Vagina (tissue), 2 donors: Measurements from ENCODE around the gene GRIK4. TPM values are rescaled to one million over a fixed set of nuclear protein-coding genes. Genes with fewer than 3 reads are reported as not detected.

Experiments used
- DNase-seq, 2 donors: peaks; one replicate each; pipeline ENCODE4 v3.0.0-alpha.2; 2017; ENCODE audit errors: extremely low spot score in 2 of 2
- H3K27ac ChIP-seq: fragments of 200-600 bp; sonication (generic); one replicate; pipeline ENCODE4 v1.5.1; 2019
- H3K27me3 ChIP-seq: fragments of 200-600 bp; sonication (generic); one replicate; pipeline ENCODE4 v1.5.1; 2019
- H3K36me3 ChIP-seq, 2 donors: fragments of 200-600 bp; sonication (generic); one replicate each; pipeline ENCODE4 v1.5.1; 2017 to 2019
- H3K4me1 ChIP-seq: fragments of 200-600 bp; sonication (generic); one replicate; pipeline ENCODE4 v1.5.1; 2019
- H3K4me3 ChIP-seq, 2 donors: fragments of 200-600 bp; sonication (generic); 1 replicate in 1 of 2; 2 replicates in 1 of 2; pipeline ENCODE4 v1.5.1; 2016 to 2019
- H3K9me3 ChIP-seq: fragments of 200-600 bp; sonication (generic); one replicate; pipeline ENCODE4 v1.5.1; 2019
- POLR2A ChIP-seq, 2 donors: fragments of 450-650 bp; IDR thresholded peaks; one replicate each; pipeline ENCODE4 v1.6.1; 2017; ENCODE audit warnings: antibody characterized with exemption in 2 of 2, mild to moderate bottlenecking in 2 of 2, moderate library complexity in 2 of 2
- POLR2AphosphoS5 ChIP-seq, 2 donors: sonication (generic); formaldehyde crosslinking; IDR thresholded peaks; one replicate each; pipeline ENCODE4 v1.9.0; 2017; ENCODE audit warnings: antibody characterized with exemption in 2 of 2, mild to moderate bottlenecking in 2 of 2, low read depth in 1 of 2; ENCODE audit not compliant: insufficient read depth in 1 of 2
- intact Hi-C: fragments of 100-400 bp; cut with DNase I; formaldehyde crosslinking; loops from one replicate; pipeline ENCODE4 v1.15.1; 2023
- total RNA-seq: library from RNA; depleted of rRNA; stranded (reverse); fragments of >200 nt; gene quantifications from one replicate; pipeline ENCODE4 v1.2.3, GENCODE V29; 2016
- TF ChIP-seq, protein P1 (sequence below), 3 experiments: fragments of 450-650 bp in 2 of 3; fragments of 200-600 bp in 1 of 3; sonication (generic) in 1 of 3; IDR thresholded peaks; one replicate each; pipeline ENCODE4 v1.5.1; 2017 to 2019; ENCODE audit warnings: antibody characterized with exemption in 3 of 3, mild to moderate bottlenecking in 2 of 3, moderate library complexity in 2 of 3

GRIK4 gene
- total RNA-seq, 1 donor from 2014 or later: 0.25 TPM

DNA sequence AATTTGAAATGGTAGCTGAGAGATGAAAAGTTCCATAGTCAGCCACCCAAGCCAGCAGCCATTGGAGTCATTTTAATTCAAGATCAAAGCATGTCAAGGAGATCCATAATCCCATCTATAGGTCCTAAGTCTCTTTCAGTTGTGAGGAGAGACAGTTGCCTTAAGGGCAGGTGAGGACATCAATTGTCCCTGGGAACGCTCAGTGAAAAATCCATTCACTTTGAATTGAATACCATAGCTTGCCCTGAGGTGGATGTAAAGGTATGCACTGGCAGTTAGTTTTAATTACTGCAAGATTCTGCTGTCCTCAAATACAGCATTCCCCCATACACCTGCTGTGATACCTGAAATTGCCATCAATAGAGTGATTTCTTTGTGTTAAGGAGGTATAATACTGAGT lies 487.0 kb downstream of the GRIK4 start:
- no peak overlapping the region for H3K4me3 ChIP-seq

DNA sequence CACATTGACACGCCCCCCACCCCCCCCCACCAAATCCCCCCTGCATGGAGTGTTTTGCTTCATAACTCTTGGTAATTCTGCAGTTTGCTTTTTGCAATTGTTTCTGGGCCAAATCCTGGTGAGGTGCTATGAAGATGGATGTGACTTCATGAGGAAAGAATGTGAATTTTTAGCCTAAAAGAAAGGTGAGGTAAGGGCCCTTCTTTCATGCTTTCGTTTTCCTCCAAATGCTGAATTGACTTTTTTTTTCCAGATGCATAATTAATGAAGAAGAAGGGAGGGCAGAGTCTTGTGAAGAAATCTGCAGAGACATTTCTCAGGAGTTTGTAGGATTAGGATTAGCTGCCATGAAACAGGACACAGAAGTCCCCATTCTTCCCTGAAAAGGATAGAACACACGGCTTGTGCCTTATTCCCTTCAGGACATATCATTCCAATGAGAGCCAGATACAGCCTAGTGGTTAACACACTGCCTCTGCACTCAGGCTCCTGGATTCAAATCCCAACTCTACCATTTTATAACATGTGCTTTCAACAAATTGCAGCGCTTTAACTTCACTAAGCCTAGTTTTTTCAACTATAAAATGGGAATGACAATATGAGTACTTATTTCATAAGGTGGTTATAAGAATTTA lies 492.8 kb downstream of the GRIK4 start:
- no peaks in the 10 kb centered on the region for H3K9me3 ChIP-seq
- intact Hi-C loops: no loop called here
- no peak overlapping the region for H3K4me3 ChIP-seq
- no peaks in the 10 kb centered on the region for H3K4me1 ChIP-seq
- DNase-seq: no peak
- H3K27ac ChIP-seq: no peak overlapping the region
- TF ChIP-seq POLR2AphosphoS5 (IDR thresholded peaks at IDR 0.05; ENCODE audit: insufficient read depth in 1 of 2, low read depth in 1 of 2) (no peak), POLR2A (IDR thresholded peaks at IDR 0.05) (no peak)
- TF ChIP-seq, protein P1, sequence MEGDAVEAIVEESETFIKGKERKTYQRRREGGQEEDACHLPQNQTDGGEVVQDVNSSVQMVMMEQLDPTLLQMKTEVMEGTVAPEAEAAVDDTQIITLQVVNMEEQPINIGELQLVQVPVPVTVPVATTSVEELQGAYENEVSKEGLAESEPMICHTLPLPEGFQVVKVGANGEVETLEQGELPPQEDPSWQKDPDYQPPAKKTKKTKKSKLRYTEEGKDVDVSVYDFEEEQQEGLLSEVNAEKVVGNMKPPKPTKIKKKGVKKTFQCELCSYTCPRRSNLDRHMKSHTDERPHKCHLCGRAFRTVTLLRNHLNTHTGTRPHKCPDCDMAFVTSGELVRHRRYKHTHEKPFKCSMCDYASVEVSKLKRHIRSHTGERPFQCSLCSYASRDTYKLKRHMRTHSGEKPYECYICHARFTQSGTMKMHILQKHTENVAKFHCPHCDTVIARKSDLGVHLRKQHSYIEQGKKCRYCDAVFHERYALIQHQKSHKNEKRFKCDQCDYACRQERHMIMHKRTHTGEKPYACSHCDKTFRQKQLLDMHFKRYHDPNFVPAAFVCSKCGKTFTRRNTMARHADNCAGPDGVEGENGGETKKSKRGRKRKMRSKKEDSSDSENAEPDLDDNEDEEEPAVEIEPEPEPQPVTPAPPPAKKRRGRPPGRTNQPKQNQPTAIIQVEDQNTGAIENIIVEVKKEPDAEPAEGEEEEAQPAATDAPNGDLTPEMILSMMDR (IDR thresholded peaks at IDR 0.05): no peak
- H3K36me3 ChIP-seq: no peaks in the 10 kb centered on the region
- no peaks in the 10 kb centered on the region for H3K27me3 ChIP-seq

More for the DNA sequence above, 487.0 kb downstream of the GRIK4 start:
- Histone ChIP-seq H3K36me3 (no peaks in the 10 kb centered on the region), H3K4me1 (no peaks in the 10 kb centered on the region), H3K27ac (no peak overlapping the region), H3K27me3 (no peaks in the 10 kb centered on the region), H3K9me3 (no peaks in the 10 kb centered on the region)
- TF ChIP-seq POLR2AphosphoS5 (IDR thresholded peaks at IDR 0.05; ENCODE audit: insufficient read depth in 1 of 2, low read depth in 1 of 2) (no peak), POLR2A (IDR thresholded peaks at IDR 0.05) (no peak)
- TF ChIP-seq, protein P1 (IDR thresholded peaks at IDR 0.05): no peak
- no peak for DNase-seq
- intact Hi-C loops: no loop called here

- intact Hi-C loops: no loop called here
- Histone ChIP-seq H3K36me3 (no peaks in the 10 kb centered on the region), H3K27me3 (no peaks in the 10 kb centered on the region), H3K9me3 (no peaks in the 10 kb centered on the region), H3K4me1 (no peaks in the 10 kb centered on the region), H3K27ac (no peak overlapping the region), H3K4me3 (no peak overlapping the region)
- TF ChIP-seq, protein P1 (IDR thresholded peaks at IDR 0.05): no peak
- TF ChIP-seq POLR2AphosphoS5 (IDR thresholded peaks at IDR 0.05; ENCODE audit: insufficient read depth in 1 of 2, low read depth in 1 of 2) (no peak), POLR2A (IDR thresholded peaks at IDR 0.05) (no peak)
- DNase-seq: no peak
Observed at GRCh38 chr11:121006922-121007321, 495.4 kb downstream of the GRIK4 start.

DNA sequence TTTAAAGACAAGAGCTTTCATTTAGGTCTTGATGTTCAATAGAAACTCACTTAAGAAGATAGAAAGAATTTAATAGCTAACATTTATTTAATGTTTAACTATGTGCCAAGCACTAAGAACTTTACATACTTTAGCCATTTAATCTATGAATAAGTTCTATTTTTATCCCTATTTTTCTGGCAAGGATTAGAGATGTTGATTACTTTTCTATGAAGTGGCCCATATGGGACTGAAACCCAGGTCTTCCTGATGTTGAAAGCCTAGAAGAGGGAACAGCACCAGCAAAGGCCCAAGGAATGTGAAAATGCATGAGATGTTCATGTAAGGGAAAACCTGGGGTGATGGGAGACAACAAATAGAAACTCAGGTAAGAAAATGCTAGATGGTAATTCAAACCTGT lies 497.0 kb downstream of the GRIK4 start:
- intact Hi-C loops: no loop called here
- no peaks in the 10 kb centered on the region for H3K4me1 ChIP-seq

GRCh38 chr11:121012091-121012490 lies 500.5 kb downstream of the GRIK4 start:
- no peak for DNase-seq
- Histone ChIP-seq H3K9me3 (no peaks in the 10 kb centered on the region), H3K27ac (no peak overlapping the region), H3K4me1 (no peaks in the 10 kb centered on the region), H3K36me3 (no peaks in the 10 kb centered on the region), H3K4me3 (no peak overlapping the region), H3K27me3 (no peaks in the 10 kb centered on the region)
- TF ChIP-seq POLR2A (IDR thresholded peaks at IDR 0.05) (no peak), POLR2AphosphoS5 (IDR thresholded peaks at IDR 0.05; ENCODE audit: insufficient read depth in 1 of 2, low read depth in 1 of 2) (no peak)
- TF ChIP-seq, protein P1 (IDR thresholded peaks at IDR 0.05): no peak
- intact Hi-C loops: no loop called here

More for the DNA sequence above, 497.0 kb downstream of the GRIK4 start:
- H3K36me3 ChIP-seq: no peaks in the 10 kb centered on the region
- H3K9me3 ChIP-seq: no peaks in the 10 kb centered on the region
- DNase-seq: no peak
- H3K4me3 ChIP-seq: no peak overlapping the region
- no peak for TF ChIP-seq POLR2AphosphoS5 (IDR thresholded peaks at IDR 0.05; ENCODE audit: insufficient read depth in 1 of 2, low read depth in 1 of 2)
- TF ChIP-seq, protein P1 (IDR thresholded peaks at IDR 0.05): no peak
- TF ChIP-seq POLR2A (IDR thresholded peaks at IDR 0.05): no peak
- no peaks in the 10 kb centered on the region for H3K27me3 ChIP-seq
- no peak overlapping the region for H3K27ac ChIP-seq
